Ammon's horn (tissue), 1 donor: Measurements from ENCODE around the gene OR10A6.

Source experiments
- DNase-seq: peaks from one replicate; pipeline ENCODE4 v3.0.0-alpha.2; 2016; ENCODE audit warnings: low spot score

Gene OR10A6, protein sequence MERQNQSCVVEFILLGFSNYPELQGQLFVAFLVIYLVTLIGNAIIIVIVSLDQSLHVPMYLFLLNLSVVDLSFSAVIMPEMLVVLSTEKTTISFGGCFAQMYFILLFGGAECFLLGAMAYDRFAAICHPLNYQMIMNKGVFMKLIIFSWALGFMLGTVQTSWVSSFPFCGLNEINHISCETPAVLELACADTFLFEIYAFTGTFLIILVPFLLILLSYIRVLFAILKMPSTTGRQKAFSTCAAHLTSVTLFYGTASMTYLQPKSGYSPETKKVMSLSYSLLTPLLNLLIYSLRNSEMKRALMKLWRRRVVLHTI

DNA sequence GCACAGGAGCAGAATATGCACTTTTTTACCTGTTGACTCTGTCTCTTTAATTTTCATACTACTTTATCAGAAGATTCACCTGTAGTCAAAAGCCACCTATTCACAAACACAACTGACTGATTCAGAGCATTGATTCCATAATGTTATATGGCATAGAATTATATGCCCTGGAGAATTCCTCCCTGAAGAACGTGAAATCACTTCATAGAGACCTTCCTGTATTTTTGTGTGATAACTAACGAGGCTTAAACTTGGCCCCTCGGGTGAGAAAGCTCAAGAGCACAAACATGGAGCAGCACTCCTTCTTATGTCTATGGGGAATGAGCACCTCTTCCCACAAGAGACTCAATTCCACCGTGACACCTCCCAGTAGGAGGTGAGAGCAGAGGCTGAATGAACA lies at the start of gene OR10A6:
TSS of gene OR10A6 (minus strand) at position 101 of the 400 bp plus-strand sequence. CDS start 2,606 bp downstream, outside the sequence.
- no peak for DNase-seq

DNA sequence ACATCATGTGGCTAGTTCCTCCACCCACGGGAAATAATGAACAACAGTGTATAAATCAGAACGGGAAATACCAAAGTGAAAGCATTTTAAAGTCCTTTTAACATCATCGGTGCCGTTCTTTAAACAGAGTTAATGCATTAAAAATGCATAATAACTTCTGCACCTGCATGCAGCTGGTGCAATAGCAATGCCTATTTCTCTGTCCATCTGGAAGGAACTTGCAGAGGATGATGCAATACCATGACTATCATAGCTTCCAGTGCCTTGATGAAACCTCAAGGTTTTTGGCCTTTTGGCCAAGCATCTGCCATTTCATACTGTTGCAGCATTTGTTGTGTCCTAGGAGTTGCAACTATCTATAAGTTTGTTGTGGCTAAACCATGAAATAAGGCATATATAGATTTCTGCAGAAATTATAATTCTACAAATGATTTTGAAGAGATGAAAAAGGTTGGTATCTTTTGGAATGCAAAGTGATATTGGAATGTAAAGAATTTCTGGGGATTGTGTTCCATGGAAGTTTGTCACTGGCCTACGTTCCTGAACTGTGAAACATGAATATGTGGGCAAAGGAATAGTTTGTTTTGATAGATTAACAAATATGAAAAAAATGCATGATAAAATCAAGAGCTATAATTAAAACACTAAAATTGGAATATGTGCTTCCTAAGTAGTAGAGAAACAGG lies 46.3 kb upstream of the OR10A6 start:
- no peak for DNase-seq

DNA sequence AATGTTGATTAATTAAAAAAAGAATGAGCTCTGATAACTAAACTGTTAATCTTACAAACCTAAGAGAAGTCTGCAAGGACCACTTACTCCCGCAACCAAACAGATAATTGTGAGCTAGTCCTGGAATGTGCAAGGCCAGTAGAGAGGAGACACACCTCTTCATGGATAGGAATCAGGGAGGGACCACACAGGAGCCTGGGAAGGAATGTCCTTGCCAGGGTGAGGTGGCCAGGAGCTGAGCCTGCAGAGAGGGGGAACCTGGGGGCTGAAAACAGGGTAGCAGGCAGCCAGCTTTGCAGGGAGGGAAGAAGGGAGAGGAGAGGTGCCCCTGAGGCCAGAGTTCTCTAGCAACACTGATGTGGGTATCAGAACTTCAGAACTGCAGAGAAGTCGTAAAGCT lies 43.6 kb upstream of the OR10A6 start:
- DNase-seq = no peak

DNA sequence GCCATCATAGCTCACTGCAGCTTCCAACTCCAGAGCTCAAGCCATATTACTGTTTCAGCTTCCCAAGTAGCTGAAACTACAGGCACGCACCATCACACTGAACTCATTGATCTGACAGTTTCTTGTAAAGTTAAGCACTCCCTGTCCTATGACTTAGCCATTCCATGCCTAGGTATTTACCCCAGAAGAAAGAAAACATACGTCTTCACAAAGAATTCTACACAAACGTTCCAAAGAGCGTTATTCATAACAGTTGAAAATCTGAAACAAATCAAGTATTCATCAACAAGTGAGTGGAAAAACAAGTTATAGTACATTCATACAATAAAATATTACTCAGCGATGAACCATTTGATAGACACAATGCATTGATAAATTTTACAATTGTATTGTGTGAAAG lies 41.9 kb upstream of the OR10A6 start:
- no peak for DNase-seq

DNA sequence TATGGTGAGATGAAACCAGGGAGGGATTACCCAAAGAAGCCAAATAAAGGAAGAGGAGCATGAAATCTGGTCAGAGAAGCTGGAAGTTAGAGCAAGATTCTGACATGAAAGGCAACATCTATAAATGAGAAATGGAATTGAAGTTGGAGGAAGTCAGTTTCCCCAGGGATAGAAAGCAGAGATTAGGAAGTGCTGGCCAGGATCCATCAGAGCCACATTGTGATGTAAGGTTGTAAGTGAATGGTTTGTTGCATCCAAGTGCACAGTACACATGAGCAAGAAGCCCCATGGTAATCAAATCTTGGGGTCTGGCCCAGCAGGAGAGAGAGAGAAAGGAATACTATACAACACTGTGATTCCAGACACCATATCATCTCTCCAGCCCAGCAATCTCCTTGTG lies 40.8 kb upstream of the OR10A6 start:
- no peak for DNase-seq

DNA sequence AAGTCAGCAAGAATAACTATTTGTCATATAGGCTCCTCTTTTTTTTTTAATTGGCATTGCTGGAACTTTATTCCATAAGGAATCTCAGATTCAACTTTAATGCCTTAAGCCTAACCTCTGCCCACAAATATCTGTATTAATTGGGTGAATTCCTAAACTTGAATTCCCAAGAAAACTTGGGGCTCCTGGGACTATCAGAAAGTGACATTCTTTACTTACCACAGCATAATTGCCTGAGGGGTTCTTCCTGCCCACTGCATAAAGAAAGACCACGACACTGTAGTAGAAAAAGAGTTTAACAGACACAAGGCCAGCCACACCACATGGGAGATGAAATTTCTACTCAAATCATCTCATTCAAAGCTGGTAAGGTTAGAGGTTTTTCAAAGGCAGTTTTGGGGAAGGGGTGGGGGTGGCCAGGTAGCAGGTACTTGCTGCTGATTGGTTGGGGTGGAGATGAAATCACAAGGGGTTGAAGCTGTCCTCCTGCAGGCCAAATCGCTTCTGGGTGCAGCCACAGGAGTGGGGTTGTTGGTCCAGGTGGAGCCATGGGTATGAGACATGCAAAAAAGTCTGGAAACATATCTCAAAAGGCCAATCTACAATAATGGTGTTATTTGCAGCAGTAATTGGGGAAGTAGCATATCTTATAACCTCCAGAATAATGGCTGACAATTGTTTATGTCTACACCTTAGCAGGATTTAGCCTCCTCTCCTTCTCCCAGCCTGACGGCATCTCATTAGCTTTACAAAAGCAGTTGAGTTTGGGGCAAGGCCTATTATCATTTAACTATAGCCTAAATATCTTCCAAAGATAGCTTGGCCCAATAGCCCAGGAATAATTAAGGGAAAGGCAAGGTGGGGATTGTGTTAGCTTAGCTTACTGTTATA lies 38.9 kb upstream of the OR10A6 start:
- no peak for DNase-seq

DNA sequence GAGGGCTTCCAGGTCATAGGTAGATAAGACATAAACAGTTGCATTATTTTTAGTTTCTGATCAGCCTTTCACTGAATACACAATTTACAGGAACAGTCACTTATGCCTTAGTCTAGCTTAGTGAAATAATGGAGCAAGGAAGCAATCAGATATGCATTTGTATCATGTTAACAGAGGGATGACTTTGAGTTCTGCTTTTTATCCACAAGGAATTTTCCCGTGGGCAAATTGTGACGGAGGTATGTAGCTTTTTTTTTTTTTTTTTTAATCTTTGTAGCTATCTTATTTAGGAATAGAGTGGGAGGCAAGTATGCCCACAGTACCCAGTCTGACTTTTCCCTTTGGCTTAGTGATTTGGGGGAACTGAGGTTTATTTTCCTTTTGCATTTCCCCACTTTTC lies 37.6 kb upstream of the OR10A6 start:
- DNase-seq = no peak

DNA sequence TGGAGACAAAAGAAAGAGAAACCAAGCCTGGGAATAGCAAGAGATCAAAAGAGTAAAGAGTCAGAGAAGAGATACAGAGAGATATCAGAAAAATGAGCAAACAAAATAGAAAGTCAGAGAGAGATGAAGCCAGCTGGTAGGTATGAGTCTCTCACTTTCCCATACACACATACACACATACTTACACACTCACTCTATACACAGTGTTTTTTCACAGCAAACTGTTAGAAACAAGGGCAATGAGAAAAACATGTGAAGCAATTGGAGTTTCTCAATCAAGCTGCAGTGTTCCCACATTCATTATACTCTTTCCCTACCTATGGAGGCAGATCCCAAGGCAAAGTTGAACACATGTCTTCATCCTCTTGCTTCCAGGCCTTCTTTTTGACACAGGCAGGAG lies 36.8 kb upstream of the OR10A6 start:
- no peak for DNase-seq

DNA sequence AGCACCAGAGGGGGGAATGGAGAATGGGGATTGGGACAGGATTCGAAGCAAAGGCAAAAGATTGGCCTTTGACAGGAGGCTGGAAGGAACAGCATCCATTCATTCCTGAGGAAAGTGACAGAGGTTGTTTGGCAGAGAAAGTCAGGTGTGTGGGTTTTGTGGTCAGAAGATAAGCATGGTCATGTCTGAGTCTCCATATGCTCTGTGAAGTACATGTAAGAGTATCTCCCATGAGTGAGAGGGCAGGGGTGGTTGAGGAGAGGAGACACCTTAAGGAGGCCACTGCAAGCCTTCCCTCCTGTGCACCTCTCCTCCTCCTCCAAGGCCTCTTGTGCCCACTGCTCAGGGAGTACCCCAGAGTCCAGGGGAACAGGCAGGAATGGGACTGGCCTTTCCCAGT lies 36.0 kb upstream of the OR10A6 start:
- no peak for DNase-seq

DNA sequence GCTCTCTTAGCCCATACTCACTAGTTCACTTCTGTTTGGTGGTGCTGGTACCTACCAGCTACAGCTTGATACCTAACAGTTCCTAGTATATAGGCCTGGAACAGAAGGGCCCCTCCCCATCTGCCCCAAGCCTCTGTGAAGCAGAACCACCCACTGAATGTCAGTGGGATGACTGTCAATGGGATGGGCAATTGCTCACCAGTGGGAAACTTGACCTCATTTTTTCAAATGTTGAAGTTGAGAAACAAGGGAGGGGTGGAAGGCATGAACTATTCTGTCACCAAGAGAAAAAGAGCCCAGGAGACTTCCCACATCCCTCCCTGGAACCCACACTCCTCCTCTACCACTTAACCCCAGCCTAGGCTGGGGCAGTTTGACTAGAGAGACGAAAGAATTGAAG lies 34.3 kb upstream of the OR10A6 start, which contains the start of gene NLRP10:
TSS of gene NLRP10 (minus strand) at position 62 of the 400 bp plus-strand sequence. CDS start 1,952 bp downstream, outside the sequence.
- no peak for DNase-seq

DNA sequence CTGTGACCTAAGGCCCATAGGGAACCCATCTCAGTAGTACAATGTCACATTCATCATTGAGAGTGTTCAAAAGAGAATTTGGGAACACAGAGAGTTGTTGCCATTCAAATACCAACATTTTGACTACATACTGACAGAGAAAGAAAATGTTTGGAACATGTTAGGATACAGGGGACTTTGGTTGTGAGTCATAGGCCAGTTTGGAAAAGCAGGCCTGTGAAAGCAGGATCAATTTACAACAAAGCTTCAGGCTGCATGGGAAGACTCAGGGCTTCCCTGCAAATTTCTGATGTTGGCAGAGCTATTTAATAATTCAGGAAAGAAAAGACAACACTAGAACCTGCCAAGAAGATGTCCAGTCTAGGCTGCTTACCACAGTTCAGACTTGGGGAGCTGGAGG lies 33.8 kb upstream of the OR10A6 start:
- no peak for DNase-seq

DNA sequence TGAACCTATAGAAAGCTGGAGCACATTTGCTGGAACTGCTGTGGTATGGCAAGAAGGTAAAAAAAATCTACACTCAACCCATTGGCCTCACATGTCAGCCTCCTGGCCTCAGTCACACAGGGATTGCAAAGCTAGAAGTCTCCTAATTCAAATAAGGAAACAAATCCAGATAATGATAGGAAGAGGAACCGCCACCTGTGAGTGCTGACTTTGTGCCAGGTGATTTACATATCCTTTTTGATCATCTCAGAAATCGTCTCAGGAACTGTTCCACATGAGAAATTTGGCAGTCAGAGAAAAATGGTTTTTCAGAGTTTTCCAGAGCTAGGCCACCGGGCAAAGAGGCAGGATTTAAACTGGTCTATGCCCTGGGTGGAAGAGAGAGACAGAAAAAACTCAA lies 33.2 kb upstream of the OR10A6 start:
- DNase-seq = no peak

DNA sequence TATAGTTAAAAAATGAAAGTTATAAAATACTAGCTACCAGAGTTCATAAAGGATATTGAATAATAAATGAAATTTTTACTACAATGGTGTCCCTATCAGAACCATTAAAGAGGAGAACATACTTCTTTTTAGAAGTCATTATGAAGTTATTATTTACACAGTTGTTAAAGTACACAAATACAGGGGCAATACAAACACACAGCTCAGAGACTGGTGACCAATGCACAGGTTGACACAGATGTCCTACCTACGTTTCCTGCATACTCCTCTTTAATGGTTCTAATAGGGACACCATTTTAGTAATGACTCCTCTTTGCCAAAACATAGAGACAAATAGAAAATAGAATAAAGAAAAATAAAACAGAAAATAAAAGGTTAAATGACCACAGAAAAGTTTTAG lies 24.1 kb upstream of the OR10A6 start:
- DNase-seq = no peak

DNA sequence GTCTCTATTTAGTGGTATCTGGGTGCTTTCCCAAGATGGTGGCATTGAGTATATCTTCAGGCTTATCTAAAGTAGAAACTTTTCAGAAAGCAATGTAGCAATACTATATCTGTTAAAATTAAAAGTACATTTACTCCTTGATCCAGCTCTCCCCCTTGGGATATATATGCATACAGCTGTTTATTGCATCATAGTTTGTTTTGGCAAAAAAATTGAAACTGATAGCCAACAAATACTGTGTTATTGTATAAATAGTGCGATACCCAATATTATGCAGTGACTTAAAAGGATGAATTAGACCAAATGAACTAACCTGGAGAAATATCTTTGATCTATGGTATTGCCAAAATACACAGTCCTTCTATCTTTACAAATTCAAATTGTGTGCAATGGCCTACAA lies 18.9 kb upstream of the OR10A6 start:
- no peak for DNase-seq

DNA sequence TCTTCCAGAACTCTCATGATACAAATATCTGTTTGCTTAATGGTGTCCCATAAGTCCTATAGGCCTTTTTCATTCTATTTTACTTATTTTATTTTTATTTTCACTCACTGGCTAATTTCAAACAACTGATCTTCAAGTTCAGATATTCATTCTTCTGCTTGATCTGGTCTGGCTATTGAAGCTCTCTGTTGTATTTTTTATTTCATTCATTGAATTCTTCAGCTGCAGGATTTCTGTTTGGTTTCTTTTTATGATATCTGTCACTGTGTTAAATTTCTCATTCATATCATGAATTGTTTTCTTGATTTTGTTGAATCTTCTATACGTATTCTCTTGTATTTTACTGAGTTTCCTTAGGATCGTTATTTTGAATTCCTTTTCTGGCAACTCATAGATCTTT lies 13.1 kb upstream of the OR10A6 start:
- DNase-seq = no peak

DNA sequence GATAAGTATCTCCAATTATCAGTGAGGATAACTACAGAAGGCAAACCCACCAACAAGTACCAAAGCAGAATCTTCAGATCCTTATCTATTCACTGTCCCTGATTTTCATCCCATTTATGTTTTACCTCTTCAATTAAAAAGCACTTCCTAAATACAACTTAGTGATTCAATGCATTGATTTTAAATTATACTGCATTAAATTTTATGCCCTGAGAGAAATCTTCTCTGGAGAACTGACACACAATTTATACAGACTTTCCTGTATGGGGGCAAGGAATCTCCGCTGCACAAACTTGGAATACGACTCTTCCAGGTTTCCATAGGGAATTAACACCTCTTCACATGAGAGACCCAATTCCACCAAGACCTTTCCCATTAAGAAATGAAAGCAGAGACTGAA lies 10.5 kb upstream of the OR10A6 start, which contains the start of gene OR10A3:
TSS of gene OR10A3 (minus strand) at position 101 of the 400 bp plus-strand sequence. CDS start 2,188 bp downstream, outside the sequence.
- no peak for DNase-seq

DNA sequence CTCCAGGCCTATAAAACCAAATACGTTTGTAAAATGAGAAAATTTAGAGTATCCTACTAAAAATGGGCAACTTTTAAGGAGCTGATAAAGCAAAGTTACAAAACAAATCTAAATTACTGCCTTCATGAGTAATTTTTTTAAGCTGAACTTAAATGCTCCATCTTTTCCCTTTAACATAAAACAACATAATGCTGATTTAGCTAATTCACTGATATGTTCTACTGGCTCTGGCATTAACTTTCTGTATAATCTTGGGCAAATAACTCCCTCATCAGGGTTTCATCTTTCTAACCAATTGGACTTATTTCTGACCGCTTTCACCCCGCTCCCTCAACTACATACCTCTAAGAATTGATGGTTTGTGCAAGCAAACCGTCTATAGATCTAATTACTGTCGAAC lies 10.1 kb upstream of the OR10A6 start:
- DNase-seq = no peak

DNA sequence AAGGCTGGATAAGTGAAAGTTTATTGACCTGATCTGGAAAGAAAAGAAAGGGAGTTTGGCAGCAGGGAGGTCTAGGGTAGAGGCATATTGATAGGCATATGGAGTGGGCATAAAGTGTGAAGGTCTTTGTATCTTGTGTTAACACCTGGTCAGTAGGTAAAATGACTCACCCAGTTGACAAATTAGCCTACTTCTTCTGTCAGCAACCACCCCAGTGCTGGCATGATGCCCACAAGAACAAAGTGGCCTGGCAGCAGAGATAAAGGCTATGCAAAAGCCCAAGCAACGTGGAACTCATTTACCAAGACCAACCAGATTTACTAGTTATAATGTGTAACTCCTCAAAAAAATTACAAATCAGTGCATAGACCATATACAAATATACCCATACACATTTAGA lies 5.5 kb upstream of the OR10A6 start:
- DNase-seq = no peak

DNA sequence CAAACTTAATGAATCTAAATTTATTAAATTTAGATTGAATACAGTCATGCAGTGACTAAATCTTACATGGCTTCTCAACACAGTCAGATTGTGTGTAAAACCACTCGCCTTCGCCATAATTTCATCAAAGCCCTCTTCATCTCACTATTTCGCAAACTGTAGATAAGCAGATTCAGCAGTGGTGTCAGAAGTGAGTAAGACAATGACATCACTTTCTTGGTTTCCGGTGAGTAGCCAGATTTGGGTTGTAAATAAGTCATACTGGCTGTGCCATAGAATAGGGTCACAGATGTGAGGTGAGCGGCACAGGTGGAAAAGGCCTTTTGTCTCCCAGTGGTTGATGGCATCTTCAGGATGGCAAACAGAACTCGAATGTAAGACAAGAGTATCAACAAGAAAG lies 3.4 kb downstream of the OR10A6 start:
- DNase-seq = no peak

DNA sequence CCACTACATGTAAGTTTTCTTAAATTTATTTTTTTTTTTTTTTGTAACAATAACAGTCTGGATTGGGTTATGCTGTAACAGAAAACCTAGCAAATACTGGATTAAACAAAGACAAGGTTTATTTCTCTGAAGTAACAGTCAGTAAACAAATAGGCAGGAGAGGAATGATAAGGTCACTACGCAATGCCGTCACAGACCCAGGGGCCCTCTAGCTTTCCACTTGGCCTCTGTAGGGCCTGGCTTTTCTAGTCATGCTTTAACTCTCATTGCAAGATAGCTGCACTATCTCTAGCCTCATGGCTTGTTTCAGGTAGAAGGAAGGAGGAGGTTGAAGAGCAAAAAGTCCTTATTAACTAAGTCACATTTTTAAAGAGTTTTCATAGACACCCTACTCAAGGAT lies 6.5 kb downstream of the OR10A6 start:
- DNase-seq = no peak

DNA sequence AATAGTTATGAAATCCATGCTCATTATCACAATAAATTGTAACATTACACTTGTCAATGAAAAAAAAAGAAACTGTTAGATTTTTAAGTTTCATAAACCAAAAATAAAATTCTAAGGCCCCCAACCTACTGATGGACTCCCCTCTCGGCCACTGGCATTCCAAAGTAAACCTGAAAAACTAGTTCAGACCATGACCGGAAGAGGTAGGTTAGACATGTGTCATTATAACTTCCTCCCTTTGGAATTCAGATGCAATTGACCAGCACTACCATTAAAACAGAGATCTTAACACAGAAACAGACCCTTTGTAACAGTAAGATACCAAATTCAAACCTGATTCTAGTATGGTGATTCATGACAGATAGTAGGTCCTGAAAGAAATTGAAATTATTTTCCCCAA lies 12.9 kb downstream of the OR10A6 start:
- no peak for DNase-seq

DNA sequence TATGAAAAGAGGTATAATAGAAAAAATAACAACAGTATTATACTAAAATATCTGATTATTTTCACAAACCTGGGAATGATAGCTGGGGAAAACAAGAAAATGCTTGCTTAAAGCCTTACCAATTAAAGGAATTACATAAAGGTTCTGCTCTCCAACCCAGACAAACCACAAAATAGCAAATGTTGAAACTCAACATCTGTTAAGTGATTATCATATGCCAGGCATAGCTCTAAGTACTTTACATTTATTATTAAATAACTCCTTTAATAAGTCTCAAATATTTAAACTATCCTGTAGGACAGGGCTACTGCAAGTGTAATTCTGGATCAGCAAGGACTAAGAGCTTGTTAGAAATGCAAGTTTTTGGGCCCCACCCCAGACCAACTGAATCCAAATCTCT lies 20.1 kb downstream of the OR10A6 start:
- DNase-seq = no peak
